Putamen (tissue), 1 donor: Measurements from ENCODE around the gene FBXL22.

Source experiments
- DNase-seq: peaks from one replicate; pipeline ENCODE4 v3.0.0-alpha.2; 2016; ENCODE audit warnings: low spot score

The FBXL22 gene

GRCh38 chr15:63597038-63597790 lies at the start of gene FBXL22:
TSS of gene FBXL22 (plus strand) at chr15:63597387. CDS start at chr15:63597393, 6 bp downstream.
- no peak for DNase-seq

GRCh38 chr15:63551400-63551799 lies 45.8 kb upstream of the FBXL22 start:
- no peak for DNase-seq

- DNase-seq = no peak
Measured at GRCh38 chr15:63553388-63553791, 43.8 kb upstream of the FBXL22 start.

GRCh38 chr15:63554337-63554927 lies 42.8 kb upstream of the FBXL22 start:
- no peak for DNase-seq

GRCh38 chr15:63555507-63555906 lies 41.7 kb upstream of the FBXL22 start:
- no peak for DNase-seq

- DNase-seq = no peak
Measured at GRCh38 chr15:63556246-63556645, 40.9 kb upstream of the FBXL22 start.

- no peak for DNase-seq
Measured at GRCh38 chr15:63556736-63557135, 40.5 kb upstream of the FBXL22 start.

GRCh38 chr15:63559753-63560152 lies 37.4 kb upstream of the FBXL22 start:
- no peak for DNase-seq

GRCh38 chr15:63560741-63561448 lies 36.3 kb upstream of the FBXL22 start:
- no peak for DNase-seq

GRCh38 chr15:63564093-63564492 lies 33.1 kb upstream of the FBXL22 start:
- no peak for DNase-seq

GRCh38 chr15:63565536-63566186 lies 31.5 kb upstream of the FBXL22 start:
- no peak for DNase-seq

- no peak for DNase-seq
Measured at GRCh38 chr15:63572749-63573464, 24.3 kb upstream of the FBXL22 start.

GRCh38 chr15:63573533-63573932 lies 23.7 kb upstream of the FBXL22 start:
- DNase-seq = no peak

GRCh38 chr15:63575312-63575711 lies 21.9 kb upstream of the FBXL22 start:
- no peak for DNase-seq

GRCh38 chr15:63576441-63576840 lies 20.7 kb upstream of the FBXL22 start:
- DNase-seq = no peak

GRCh38 chr15:63582179-63582578 lies 15.0 kb upstream of the FBXL22 start:
- no peak for DNase-seq

GRCh38 chr15:63582718-63583426 lies 14.3 kb upstream of the FBXL22 start:
- DNase-seq = no peak

GRCh38 chr15:63586790-63587189 lies 10.4 kb upstream of the FBXL22 start:
- DNase-seq = no peak

GRCh38 chr15:63587527-63587926 lies 9.7 kb upstream of the FBXL22 start:
- no peak for DNase-seq

- no peak for DNase-seq
Measured at GRCh38 chr15:63588826-63589225, 8.4 kb upstream of the FBXL22 start.
